NCI-H748 (cell line): ENCODE results near the gene S100A13.
"Not testable (repeated sequence)": the region's sequence is repeated elsewhere in the genome, so short reads cannot be mapped to it uniquely, and the experiment has no call there.

Source experiments
- DNase-seq: peaks from one replicate; lab custom pipeline; 2025; ENCODE audit not compliant: unreplicated experiment; lab: John Stamatoyannopoulos, UW

The S100A13 gene

DNA sequence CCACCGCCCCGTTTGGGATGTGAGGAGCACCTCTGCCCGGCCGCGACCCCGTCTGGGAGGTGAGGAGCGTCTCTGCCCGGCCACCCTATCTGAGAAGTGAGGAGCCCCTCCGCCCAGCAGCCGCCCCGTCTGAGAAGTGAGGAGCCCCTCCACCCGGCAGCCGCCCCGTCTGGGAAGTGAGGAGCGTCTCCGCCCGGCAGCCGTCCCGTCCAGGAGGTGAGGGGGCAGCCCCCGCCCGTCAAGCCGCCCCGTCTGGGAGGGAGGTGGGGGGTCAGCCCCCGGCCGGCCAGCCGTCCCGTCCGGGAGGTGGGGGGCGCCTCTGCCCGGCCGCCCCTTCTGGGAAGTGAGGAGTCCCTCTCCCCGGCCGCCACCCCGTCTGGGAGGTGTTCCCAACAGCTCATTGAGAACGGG lies 52.2 kb downstream of the S100A13 start:
- DNase-seq: not testable (repeated sequence)

DNA sequence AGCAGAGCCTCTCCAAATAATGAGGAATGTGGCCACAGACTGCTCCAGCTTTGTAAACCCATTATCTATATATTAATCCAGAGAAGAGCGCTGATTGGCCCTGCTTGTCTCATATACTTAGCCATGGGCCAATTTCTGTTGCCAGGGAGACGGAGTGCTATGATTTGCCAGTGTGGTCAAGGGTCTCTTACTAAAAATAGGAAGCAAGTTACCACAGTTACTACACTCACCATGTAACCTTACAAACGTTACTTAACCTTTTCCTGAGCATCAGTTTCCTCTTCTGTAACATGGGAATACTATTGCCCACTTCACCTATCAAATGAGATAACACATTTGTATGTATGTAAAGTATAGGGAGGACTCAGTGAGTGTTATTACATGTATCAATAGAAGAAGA lies 54.0 kb downstream of the S100A13 start:
- no peak for DNase-seq

DNA sequence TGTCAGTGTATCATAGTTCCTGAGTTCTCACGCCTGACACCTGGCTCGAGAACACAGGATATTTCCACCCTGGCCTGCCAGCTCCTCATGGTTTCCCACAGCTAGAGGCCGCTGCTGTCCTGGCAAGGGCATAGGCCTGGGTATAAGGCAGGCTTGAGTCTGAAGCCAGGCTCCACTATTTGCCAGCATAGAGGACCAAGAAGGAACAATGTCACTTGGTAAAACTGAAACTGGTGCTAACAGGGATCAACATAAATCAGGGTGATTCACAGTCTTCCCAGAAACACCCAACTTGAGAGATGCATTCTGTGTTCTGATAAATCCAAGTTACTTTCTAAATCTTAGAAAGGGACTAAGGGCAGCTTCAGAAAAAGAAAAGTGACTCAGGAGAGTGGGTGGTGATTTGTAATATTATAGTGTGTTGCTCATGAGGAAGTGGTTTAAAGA lies 54.7 kb downstream of the S100A13 start:
- peak; percentile 57 for DNase-seq

DNA sequence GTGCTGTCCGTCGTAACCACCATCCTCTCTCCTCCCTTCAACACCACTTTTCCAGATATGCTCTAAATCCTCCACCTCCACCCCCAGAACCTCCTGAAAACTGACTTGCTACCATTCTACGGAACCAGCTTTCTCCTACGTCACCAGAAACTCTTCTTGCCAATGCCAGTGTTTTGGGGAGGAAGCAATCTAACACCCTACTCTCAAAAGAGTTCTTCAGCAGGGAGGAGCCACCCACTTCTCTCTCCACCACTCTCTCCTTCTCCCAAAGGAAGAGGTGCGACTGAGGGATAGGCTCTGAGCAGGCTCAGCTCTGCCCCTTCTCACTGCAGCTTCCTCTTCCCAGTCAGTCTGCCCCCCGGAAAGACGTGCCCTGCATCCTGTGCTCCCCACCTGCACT lies 55.6 kb downstream of the S100A13 start:
- DNase-seq: no peak

DNA sequence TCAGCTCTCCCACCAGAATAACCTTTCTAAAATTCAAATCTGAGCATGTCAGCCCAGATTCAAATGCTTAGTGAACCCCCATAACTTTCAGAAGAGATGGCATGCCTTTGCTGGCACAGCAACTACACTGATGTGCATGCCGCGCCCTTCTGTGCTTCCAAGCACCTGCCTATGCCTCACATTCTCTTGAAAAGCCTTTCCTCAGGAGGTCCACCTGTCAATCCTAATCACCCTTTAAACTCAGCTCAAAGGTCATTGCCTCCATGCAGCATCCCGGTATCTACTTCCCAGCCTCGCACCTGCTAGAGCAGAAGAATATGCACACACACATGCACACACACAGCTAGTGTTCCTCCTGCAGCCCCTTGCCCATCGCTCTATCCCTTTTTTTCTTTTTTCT lies 56.4 kb downstream of the S100A13 start:
- DNase-seq: peak; percentile 30

DNA sequence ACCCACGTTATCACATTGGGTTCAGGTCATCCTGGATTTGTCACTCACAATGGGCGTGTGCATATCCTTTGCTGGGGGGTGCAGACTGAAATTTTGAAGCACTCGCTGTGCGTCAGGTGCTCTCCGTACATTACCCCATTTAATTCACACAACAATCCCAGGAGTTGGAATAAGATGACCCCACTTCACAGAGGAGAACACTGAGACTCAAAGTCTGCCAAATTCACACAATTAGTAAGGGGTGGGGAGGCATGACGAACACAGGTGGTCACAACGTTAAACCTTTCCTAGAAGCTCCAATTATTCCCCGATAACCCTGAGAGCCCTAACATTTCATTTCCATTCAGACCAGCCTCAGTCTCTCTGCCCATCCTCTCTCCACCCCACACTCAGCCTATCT lies 57.8 kb downstream of the S100A13 start:
- DNase-seq: no peak
